GM12801 (cell line): ENCODE measurements around the gene ELAVL2.

Source experiments
- TF ChIP-seq, protein P1 (sequence below): IDR thresholded peaks from one replicate; pipeline ENCODE4 v1.5.1; 2011; ENCODE audit warnings: control low read depth; ENCODE audit not compliant: insufficient read length; ENCODE audit errors: extremely low read depth

ELAVL2 gene

DNA sequence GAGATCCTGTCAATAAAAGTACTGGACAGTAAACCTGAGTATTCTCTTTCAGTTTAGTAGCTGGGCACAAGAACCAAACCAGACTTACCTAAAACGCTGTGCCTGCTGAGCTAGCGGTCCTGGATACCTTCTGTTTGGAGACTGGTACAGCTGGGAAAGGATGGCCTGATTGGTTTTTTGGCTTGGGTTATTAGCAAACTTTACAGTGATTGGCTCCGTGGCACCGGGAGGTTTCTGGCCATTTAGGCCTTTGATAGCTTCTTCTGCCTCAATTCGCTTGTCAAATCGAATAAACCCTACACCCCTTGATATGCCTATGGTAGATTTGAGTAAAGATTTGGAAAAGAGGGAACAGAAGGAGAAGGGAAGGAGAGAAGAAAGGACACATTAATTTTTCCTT is 124.7 kb downstream of the ELAVL2 start:
- TF ChIP-seq, protein P1, sequence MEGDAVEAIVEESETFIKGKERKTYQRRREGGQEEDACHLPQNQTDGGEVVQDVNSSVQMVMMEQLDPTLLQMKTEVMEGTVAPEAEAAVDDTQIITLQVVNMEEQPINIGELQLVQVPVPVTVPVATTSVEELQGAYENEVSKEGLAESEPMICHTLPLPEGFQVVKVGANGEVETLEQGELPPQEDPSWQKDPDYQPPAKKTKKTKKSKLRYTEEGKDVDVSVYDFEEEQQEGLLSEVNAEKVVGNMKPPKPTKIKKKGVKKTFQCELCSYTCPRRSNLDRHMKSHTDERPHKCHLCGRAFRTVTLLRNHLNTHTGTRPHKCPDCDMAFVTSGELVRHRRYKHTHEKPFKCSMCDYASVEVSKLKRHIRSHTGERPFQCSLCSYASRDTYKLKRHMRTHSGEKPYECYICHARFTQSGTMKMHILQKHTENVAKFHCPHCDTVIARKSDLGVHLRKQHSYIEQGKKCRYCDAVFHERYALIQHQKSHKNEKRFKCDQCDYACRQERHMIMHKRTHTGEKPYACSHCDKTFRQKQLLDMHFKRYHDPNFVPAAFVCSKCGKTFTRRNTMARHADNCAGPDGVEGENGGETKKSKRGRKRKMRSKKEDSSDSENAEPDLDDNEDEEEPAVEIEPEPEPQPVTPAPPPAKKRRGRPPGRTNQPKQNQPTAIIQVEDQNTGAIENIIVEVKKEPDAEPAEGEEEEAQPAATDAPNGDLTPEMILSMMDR, result no peak

DNA sequence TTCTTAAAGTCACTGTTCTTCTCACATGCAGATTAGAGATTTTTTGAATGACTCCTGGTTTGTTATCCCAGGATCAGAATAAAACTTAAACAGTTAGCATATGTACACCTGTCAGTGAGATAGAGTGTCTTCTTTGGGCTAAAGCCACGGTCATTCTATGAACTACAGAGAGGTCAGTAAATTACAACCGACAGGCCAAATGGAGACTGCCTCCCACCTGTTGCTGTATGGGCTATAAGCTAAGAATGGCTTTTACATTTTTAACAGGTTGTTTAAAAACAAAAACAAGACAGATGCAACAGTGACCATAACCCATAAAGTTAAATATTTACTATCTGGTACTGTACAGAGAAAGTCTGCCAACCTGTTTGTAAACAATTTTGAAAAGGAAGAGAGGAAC is 125.7 kb downstream of the ELAVL2 start:
- TF ChIP-seq, protein P1, result no peak

DNA sequence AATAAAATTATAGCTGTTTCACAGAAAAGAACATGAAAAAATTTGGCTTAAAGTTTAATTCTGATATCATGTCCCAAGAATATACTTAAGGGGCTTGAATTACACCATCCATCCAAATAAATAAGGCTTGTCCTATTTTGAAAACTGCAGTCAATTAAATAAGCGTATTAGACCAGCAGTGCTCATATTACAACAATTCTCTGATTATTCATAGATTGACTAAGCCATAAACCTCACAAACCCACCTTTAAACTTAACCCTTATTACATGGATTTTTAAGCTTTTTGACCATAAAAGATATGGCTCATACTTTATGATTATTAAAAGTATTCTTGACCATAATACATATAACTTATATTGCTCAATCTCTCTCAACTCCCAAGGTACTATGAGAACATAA is 127.9 kb downstream of the ELAVL2 start:
- TF ChIP-seq, protein P1, result no peak

DNA sequence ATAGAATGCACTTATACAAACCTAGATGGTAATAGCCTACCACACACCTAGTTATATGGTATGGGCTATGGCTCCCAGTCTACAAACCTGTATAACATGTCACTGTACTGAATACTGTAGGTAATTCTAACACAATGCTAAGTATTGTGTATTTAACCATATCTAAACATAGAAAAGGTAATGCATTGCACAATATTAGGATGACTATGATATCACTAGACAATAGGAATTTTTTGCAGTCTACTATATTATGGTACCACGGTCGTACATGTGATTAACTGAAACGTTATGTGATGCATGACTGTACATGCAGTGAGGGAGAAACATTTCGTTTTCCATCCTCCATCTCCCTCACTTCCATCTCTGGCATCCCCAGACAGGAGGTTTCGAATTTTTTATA is 130.5 kb downstream of the ELAVL2 start:
- TF ChIP-seq, protein P1, result no peak

DNA sequence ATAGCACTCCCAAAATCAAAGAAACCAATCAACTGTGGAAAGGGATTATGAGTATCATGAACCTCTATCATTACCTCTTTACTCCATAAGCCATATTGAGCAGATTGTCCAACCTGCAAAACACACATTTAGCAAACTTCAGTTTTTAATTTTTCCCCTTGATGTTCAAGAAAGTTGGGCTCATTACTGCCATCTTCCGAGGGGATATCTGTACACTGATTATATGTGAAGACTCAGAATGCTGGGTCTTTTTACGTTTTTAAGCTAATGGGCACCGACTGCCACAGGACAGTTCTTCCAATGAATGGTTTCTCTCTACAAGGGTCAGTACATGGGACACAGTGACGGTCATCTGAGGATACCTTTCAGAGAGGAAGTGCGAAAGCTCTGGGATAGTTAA is 132.7 kb downstream of the ELAVL2 start:
- TF ChIP-seq, protein P1, result no peak

DNA sequence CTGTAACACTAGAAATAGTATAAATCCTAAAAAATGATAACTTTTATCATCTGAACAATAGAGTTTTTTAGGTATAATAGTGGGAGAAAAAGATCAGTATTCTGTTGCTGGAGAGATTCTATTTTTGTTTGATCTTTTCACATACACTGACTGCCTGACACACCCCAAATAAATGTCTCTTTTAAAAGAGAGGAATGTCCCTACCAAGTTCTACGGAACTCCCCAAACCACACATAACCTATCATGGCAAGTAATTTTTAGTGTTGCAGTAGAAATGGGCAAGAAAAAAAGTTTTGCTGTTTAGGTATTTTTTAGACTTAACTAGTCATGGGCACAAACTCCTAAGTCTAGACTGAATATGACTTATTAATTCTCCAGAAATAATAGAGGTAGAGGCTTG is 139.1 kb downstream of the ELAVL2 start:
- TF ChIP-seq, protein P1, result no peak

DNA sequence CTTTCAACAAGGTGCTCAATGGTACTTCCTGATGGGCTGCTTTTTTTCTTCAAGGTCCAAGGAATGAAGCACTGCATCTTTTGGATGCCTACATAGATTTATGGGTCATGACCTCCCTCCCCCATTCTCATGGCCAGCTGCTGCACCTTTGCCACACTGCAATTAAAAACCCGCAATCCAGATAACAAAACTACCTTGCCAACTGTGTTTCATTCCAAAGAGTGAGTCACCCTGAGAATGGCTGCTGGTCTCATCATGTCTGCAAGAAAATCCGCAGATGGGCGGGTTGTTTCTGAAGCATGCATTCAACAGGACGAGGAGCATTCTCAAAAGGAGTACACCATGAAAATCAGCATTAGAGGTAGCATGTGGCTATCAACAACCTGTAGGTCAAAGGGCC is 139.8 kb downstream of the ELAVL2 start:
- TF ChIP-seq, protein P1, result no peak

DNA sequence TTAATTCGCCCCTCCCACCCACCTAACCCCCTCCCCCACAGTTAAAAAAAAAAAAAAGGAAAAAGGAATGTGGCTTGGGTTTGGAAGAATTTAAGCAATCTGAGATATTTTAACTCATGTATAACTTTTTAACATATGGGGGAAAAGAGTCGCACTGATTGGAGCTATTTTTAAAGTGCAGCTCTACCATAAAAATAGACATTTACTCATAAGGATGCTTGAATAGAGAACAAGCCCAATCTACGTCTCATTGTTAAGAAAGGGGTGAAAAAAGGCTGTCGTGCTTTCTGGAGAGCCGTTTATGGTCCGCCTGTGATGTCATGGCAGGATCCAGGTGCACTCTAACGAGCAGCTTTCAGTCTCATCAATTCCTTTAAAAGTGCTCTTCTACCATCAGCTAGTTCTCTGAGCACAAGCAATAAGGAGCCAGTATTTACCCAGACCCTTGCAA is 142.4 kb downstream of the ELAVL2 start:
- TF ChIP-seq, protein P1, result no peak
